Thoracic aorta (tissue), 2 donors: ENCODE results near the gene CCNE1. TPM values are rescaled to one million over a fixed set of nuclear protein-coding genes. Genes with fewer than 3 reads are reported as not detected.
A peak's percentile ranks its signal among the peaks of the same experiment; 100 is the strongest.

ENCODE experiments used
- ATAC-seq: fragments of 150-250 bp; one replicate; pipeline ENCODE4 v1.8.0; 2017; ENCODE audit warnings: low read depth; ENCODE audit not compliant: insufficient number of reproducible peaks, low FRiP score
- DNase-seq: peaks from one replicate; pipeline ENCODE4 v3.0.0-alpha.2; 2020; ENCODE audit warnings: low spot score
- H3K27ac ChIP-seq, 2 donors: fragments of 200-600 bp; sonication (generic); 1 replicate in 1 of 2; 2 replicates in 1 of 2; pipeline ENCODE4 v1.5.1; 2016; ENCODE audit warnings: mild to moderate bottlenecking in 2 of 2, moderate library complexity in 2 of 2
- H3K27me3 ChIP-seq: fragments of 200-600 bp; sonication (generic); replicated peaks from 2 replicates; pipeline ENCODE4 v1.6.0; 2016; ENCODE audit warnings: mild to moderate bottlenecking; ENCODE audit not compliant: insufficient read depth
- H3K36me3 ChIP-seq: fragments of 200-600 bp; sonication (generic); one replicate; pipeline ENCODE4 v1.5.1; 2016
- H3K4me1 ChIP-seq, 2 donors: fragments of 200-600 bp; sonication (generic); 1 replicate in 1 of 2; 2 replicates in 1 of 2; pipeline versions ENCODE4 v1.5.1 to v1.6.0; 2016; ENCODE audit warnings: low read depth in 2 of 2, mild to moderate bottlenecking in 1 of 2; ENCODE audit not compliant: control insufficient read depth in 1 of 2
- H3K4me3 ChIP-seq: fragments of 200-600 bp; sonication (generic); 2 replicates; pipeline ENCODE4 v1.5.1; 2016; ENCODE audit warnings: mild to moderate bottlenecking
- H3K9me3 ChIP-seq: fragments of 200-600 bp; sonication (generic); 2 replicates; pipeline ENCODE4 v1.5.1; 2016
- CTCF ChIP-seq: fragments of 200-600 bp; sonication (generic); IDR thresholded peaks from one replicate; pipeline ENCODE4 v1.5.1; 2019; ENCODE audit warnings: antibody characterized with exemption
- total RNA-seq, 2 donors: library from RNA; depleted of rRNA; stranded (reverse); fragments of >200 nt; gene quantifications; one replicate each; pipeline versions ENCODE4 v1.1.0 to v1.2.3, GENCODE V29; 2016

Gene CCNE1
- total RNA-seq, 2 donors from 2014 or later: 4.6 TPM; not detected in 1

GRCh38 chr19:29841559-29842367 lies 30.0 kb downstream of the CCNE1 start:
- Histone ChIP-seq H3K27ac (no peak overlapping the region), H3K4me3 (no peak overlapping the region), H3K36me3 (no peaks in the 10 kb centered on the region), H3K4me1 (peaks cover 13 to 19% of the 10 kb centered on the region in 2 donors), H3K27me3 (no peaks in the 10 kb centered on the region), H3K9me3 (no peaks in the 10 kb centered on the region)
- no peak for DNase-seq
- TF ChIP-seq CTCF: no peak
- no peak for ATAC-seq

- no peak for DNase-seq
- Histone ChIP-seq H3K4me3 (peak overlapping the region; percentile 88), H3K27me3 (no peaks in the 10 kb centered on the region), H3K27ac (no peak overlapping the region), H3K4me1 (peaks cover 13 to 19% of the 10 kb centered on the region in 2 donors), H3K9me3 (no peaks in the 10 kb centered on the region), H3K36me3 (no peaks in the 10 kb centered on the region)
- TF ChIP-seq CTCF: no peak
- ATAC-seq: no peak
Measured at GRCh38 chr19:29842471-29843179, 30.8 kb downstream of the CCNE1 start.

- no peaks in the 10 kb centered on the region for H3K9me3 ChIP-seq
- H3K4me1 ChIP-seq: peaks cover 13 to 19% of the 10 kb centered on the region in 2 donors
- no peaks in the 10 kb centered on the region for H3K36me3 ChIP-seq
- no peak for DNase-seq
- H3K4me3 ChIP-seq: peak overlapping the region; percentile 88
- H3K27ac ChIP-seq: no peak overlapping the region
- no peaks in the 10 kb centered on the region for H3K27me3 ChIP-seq
- no peak for TF ChIP-seq CTCF
- no peak for ATAC-seq
Measured at GRCh38 chr19:29843180-29844051, 31.6 kb downstream of the CCNE1 start.

- H3K36me3 ChIP-seq: no peaks in the 10 kb centered on the region
- H3K4me1 ChIP-seq: peaks cover 13 to 19% of the 10 kb centered on the region in 2 donors
- DNase-seq (peak; percentile 69), ATAC-seq (peak; percentile 87)
- H3K27me3 ChIP-seq: no peaks in the 10 kb centered on the region
- H3K4me3 ChIP-seq: peak overlapping the region; percentile 88
- no peaks in the 10 kb centered on the region for H3K9me3 ChIP-seq
- H3K27ac ChIP-seq: peak overlapping the region in 1 of 2 donors; percentile 65
- TF ChIP-seq CTCF: no peak
Measured at GRCh38 chr19:29844891-29845573, 33.2 kb downstream of the CCNE1 start.
